PC-9 (cell line): ENCODE data around the gene CLDN7.

Source experiments
- CTCF ChIP-seq: fragments of 200-600 bp; sonication (generic); conservative IDR thresholded peaks from 2 replicates; pipeline ENCODE4 v1.6.1; 2017; ENCODE audit warnings: mixed run types, antibody characterized with exemption, mild to moderate bottlenecking, moderate library complexity
- EZH2 ChIP-seq: fragments of 200-600 bp; sonication (generic); IDR thresholded peaks from 2 replicates; pipeline ENCODE4 v1.8.0; 2017; ENCODE audit warnings: antibody characterized with exemption, low read depth

- TF ChIP-seq CTCF: no peak
- no peak for TF ChIP-seq EZH2
Observed at GRCh38 chr17:7311110-7311705, 48.9 kb upstream of the CLDN7 start.
